K562 (cell line): ENCODE results near the gene FOXJ3. TPM values are rescaled to one million over a fixed set of nuclear protein-coding genes. Genes with fewer than 3 reads are reported as not detected.

Source experiments
- ATAC-seq: fragments of 200-7000 bp; cut with Tn5 transposase; 3 replicates; pipeline ENCODE4 v1.9.1; 2020; ENCODE audit warnings: moderate library complexity
- BruUV-seq: library from RNA; stranded (reverse); fragments of 400-500 nt; replicated peaks from 2 replicates; lab custom pipeline; 2021; lab: Mats Ljungman, UMichigan
- CTCF ChIA-PET: fragments of 300-600 bp; formaldehyde crosslinking; extraction: SDS; loops from one replicate; lab custom pipeline; 2021; ENCODE audit warnings: low intra/inter-chr PET ratio; lab: Yijun Ruan, JAX
- POLR2A ChIA-PET: fragments of 300-600, 350-650 bp; sonication (Branson Sonifier 250); formaldehyde crosslinking; extraction: SDS; loops from one replicate; lab custom pipeline; 2021; ENCODE audit warnings: antibody characterized with exemption, inconsistent platforms; lab: Yijun Ruan, JAX
- DNase-seq, 4 experiments: peaks; one replicate each; pipeline versions ENCODE4 v3.0.0 to v3.0.0-alpha.2; 2011 to 2018; ENCODE audit warnings: low spot score in 3 of 4, mixed read lengths in 3 of 4; ENCODE audit errors: extremely low read depth in 1 of 4
- FAIRE-seq: peaks from 2 replicates; lab custom pipeline; 2011; peaks lifted over from hg19 to GRCh38; lab: Jason Lieb, UNC
- H2AFZ ChIP-seq: 2 replicates; pipeline ENCODE4 v1.6.0; 2011; ENCODE audit warnings: low read depth, low read length, control low read depth, inconsistent platforms
- H3K27ac ChIP-seq: fragments of 200-600 bp; 3 replicates; pipeline ENCODE4 v1.8.0; 2011; ENCODE audit warnings: low read depth, mild to moderate bottlenecking, control low read depth, inconsistent platforms, low read length, moderate library complexity, mixed read lengths; ENCODE audit errors: extremely low read depth
- H3K27me3 ChIP-seq, 2 experiments: fragments of 300-600 bp in 1 of 2; 2 replicates in 1 of 2; 3 replicates in 1 of 2; pipeline versions ENCODE4 v1.6.0 to v1.8.0; 2011; ENCODE audit warnings: inconsistent platforms in 2 of 2, low read length in 2 of 2, mild to moderate bottlenecking in 1 of 2, mixed read lengths in 1 of 2, moderate library complexity in 1 of 2; ENCODE audit not compliant: control insufficient read depth in 2 of 2, insufficient read depth in 2 of 2
- H3K36me3 ChIP-seq: fragments of 300-600 bp; 3 replicates; pipeline ENCODE4 v1.8.0; 2011; ENCODE audit warnings: mild to moderate bottlenecking, low read length, inconsistent platforms; ENCODE audit not compliant: control insufficient read depth, insufficient read depth
- H3K4me1 ChIP-seq, 2 experiments: fragments of 200-600 bp in 1 of 2; replicated peaks in 1 of 2; 2 replicates in 1 of 2; 3 replicates in 1 of 2; pipeline versions ENCODE4 v1.5.1 to v1.8.0; 2011; ENCODE audit warnings: inconsistent platforms in 2 of 2, low read length in 2 of 2, mild to moderate bottlenecking in 1 of 2, mixed read lengths in 1 of 2, moderate library complexity in 1 of 2; ENCODE audit not compliant: control insufficient read depth in 2 of 2, insufficient read depth in 2 of 2
- H3K4me2 ChIP-seq: 2 replicates; pipeline ENCODE4 v1.6.1; 2011; ENCODE audit warnings: low read length, control low read depth, inconsistent platforms, mixed read lengths; ENCODE audit not compliant: insufficient read depth
- H3K4me3 ChIP-seq: fragments of 200-600 bp; sonication (generic), shearing (Covaris generic); 2 replicates; pipeline ENCODE4 v1.5.1; 2016; ENCODE audit warnings: control low read depth, inconsistent platforms
- H3K79me2 ChIP-seq: fragments of 200-600 bp; 3 replicates; pipeline ENCODE4 v1.8.0; 2011; ENCODE audit warnings: low read length, inconsistent platforms; ENCODE audit not compliant: control insufficient read depth, insufficient read depth
- H3K9ac ChIP-seq, 2 experiments: 2 replicates each; pipeline versions ENCODE4 v1.6.0 to v1.6.1; 2011; ENCODE audit warnings: low read depth in 2 of 2, low read length in 2 of 2, control low read depth in 1 of 2, inconsistent platforms in 1 of 2, mild to moderate bottlenecking in 1 of 2, mixed read lengths in 1 of 2; ENCODE audit not compliant: insufficient read depth in 1 of 2
- H3K9me1 ChIP-seq: one replicate; pipeline ENCODE4 v1.6.0; 2011; ENCODE audit warnings: inconsistent platforms, mild to moderate bottlenecking, low read length, moderate library complexity; ENCODE audit not compliant: control insufficient read depth, insufficient read depth
- H3K9me3 ChIP-seq: replicated peaks from 2 replicates; pipeline ENCODE4 v1.5.1; 2011; ENCODE audit warnings: low read depth, low read length, inconsistent platforms; ENCODE audit not compliant: control insufficient read depth, insufficient read depth
- H4K20me1 ChIP-seq: replicated peaks from 2 replicates; pipeline ENCODE4 v1.6.1; 2011; ENCODE audit warnings: low read length, inconsistent platforms, mixed read lengths; ENCODE audit not compliant: control insufficient read depth, insufficient read depth
- ATF7 ChIP-seq: fragments of 450-650 bp; IDR thresholded peaks from 2 replicates; pipeline ENCODE4 v1.7.1; 2014; ENCODE audit warnings: mild to moderate bottlenecking, moderate library complexity
- BDP1 ChIP-seq: IDR thresholded peaks from 3 replicates; pipeline ENCODE4 v1.6.1; 2011; ENCODE audit not compliant: insufficient read length, insufficient read depth
- CCAR2 ChIP-seq: fragments of 200-400 bp; formaldehyde crosslinking; IDR thresholded peaks from 2 replicates; pipeline ENCODE4 v1.6.1; 2017; ENCODE audit warnings: mild to moderate bottlenecking, low read depth, low read length
- EHMT2 ChIP-seq: fragments of 450-650 bp; IDR thresholded peaks from 2 replicates; pipeline ENCODE4 v1.6.1; 2018; ENCODE audit warnings: antibody characterized with exemption
- LEF1 ChIP-seq: fragments of 450-650 bp; IDR thresholded peaks from 2 replicates; pipeline ENCODE4 v1.6.1; 2016; ENCODE audit warnings: mild to moderate bottlenecking
- MCM7 ChIP-seq, 2 experiments: fragments of 450-650 bp; IDR thresholded peaks; 2 replicates each; pipeline ENCODE4 v1.6.1; 2016 to 2018
- NEUROD1 ChIP-seq: fragments of 150-350 bp; IDR thresholded peaks from 2 replicates; pipeline ENCODE4 v1.6.1; 2014; ENCODE audit warnings: borderline replicate concordance, low read length, low read depth; ENCODE audit not compliant: partially characterized antibody
- SAP30 ChIP-seq: fragments of 200-600 bp; sonication (generic); IDR thresholded peaks from 2 replicates; pipeline ENCODE4 v1.6.1; 2012; ENCODE audit warnings: borderline replicate concordance, low read depth, mild to moderate bottlenecking, moderate library complexity, low read length, control low read depth, inconsistent platforms; ENCODE audit not compliant: insufficient read depth, poor library complexity, severe bottlenecking
- SLC30A9 ChIP-seq: fragments of 250-450 bp; sonication (Bioruptor Pico); IDR thresholded peaks from 2 replicates; pipeline ENCODE4 v1.8.0; 2022; ENCODE audit warnings: mild to moderate bottlenecking, moderate library complexity
- SUPT5H ChIP-seq: fragments of 450-650 bp; IDR thresholded peaks from 2 replicates; pipeline ENCODE4 v1.6.1; 2016
- TEAD4 ChIP-seq, 2 experiments: sonication (generic) in 1 of 2; formaldehyde crosslinking in 1 of 2; IDR thresholded peaks; 2 replicates each; pipeline versions ENCODE4 v1.6.1 to v1.8.0; 2012 to 2022; ENCODE audit warnings: borderline replicate concordance in 1 of 2, inconsistent platforms in 1 of 2, low read length in 1 of 2, mild to moderate bottlenecking in 1 of 2, missing genetic modification reagents in 1 of 2
- U2AF2 ChIP-seq: fragments of 200-400 bp; formaldehyde crosslinking; optimal IDR thresholded peaks from 2 replicates; pipeline ENCODE3; 2017; ENCODE audit warnings: low read depth, mild to moderate bottlenecking, low read length
- ZNF263 ChIP-seq: sonication (generic); formaldehyde crosslinking; IDR thresholded peaks from 2 replicates; pipeline ENCODE4 v1.8.0; 2022; ENCODE audit warnings: mild to moderate bottlenecking, missing genetic modification reagents, borderline replicate concordance
- ZNF431 ChIP-seq: sonication (generic); formaldehyde crosslinking; IDR thresholded peaks from 2 replicates; pipeline ENCODE4 v1.8.0; 2022; ENCODE audit warnings: mild to moderate bottlenecking, missing genetic modification reagents
- ZZZ3 ChIP-seq: fragments of 450-650 bp; IDR thresholded peaks from 2 replicates; pipeline ENCODE4 v1.6.1; 2016; ENCODE audit warnings: antibody characterized with exemption, mild to moderate bottlenecking, moderate library complexity
- WGBS: fragments of 100-300 bp; shearing (Covaris generic); methylation state at CpG from one replicate; pipeline ENCODE4 v1.1.6; 2016; ENCODE audit warnings: low coverage, mixed read lengths; ENCODE audit not compliant: insufficient coverage; ENCODE audit errors: missing lambda C conversion rate; 5-methylcytosine and 5-hydroxymethylcytosine counted together
- in situ Hi-C: fragments of 300-500 bp; cut with MboI; formaldehyde crosslinking; loops from 4 replicates; pipeline ENCODE4 v1.15.0; 2018; ENCODE audit warnings: inconsistent platforms, mixed read lengths
- intact Hi-C: fragments of 100-400 bp; cut with micrococcal nuclease; formaldehyde crosslinking; loops from 2 replicates; pipeline ENCODE4 v1.14.2; 2022
- polyA plus RNA-seq, 8 experiments: library from polyadenylated mRNA; depleted of rRNA in 4 of 8; stranded (reverse) in 5 of 8; unstranded in 3 of 8; fragments of >200 nt; fragmentation: Nextera tagmentation in 2 of 8; fragmentation: Illumina TruSeq in 1 of 8; extraction: Ambion mirVana in 2 of 8; extraction: Trizol in 1 of 8; gene quantifications; 2 replicates each; pipeline versions ENCODE4 v1.2.1 to v1.2.3, GENCODE V29; 2011 to 2014; ENCODE audit warnings: inconsistent platforms in 1 of 8, missing spikeins in 1 of 8
- total RNA-seq, 7 experiments: library from RNA; depleted of rRNA in 6 of 7; stranded (reverse); fragments of >200 nt in 6 of 7; fragmentation: Illumina TruSeq in 2 of 7; extraction: Trizol in 2 of 7; gene quantifications; 2 replicates each; pipeline versions ENCODE4 v1.2.1 to v1.2.3, GENCODE V29; 2011 to 2021; ENCODE audit warnings: low replicate concordance in 1 of 7
- TF ChIP-seq, protein P1 (sequence below): fragments of 250-450 bp; sonication (Bioruptor Pico); IDR thresholded peaks from 2 replicates; pipeline ENCODE4 v1.8.0; 2022; ENCODE audit warnings: inconsistent platforms, mild to moderate bottlenecking, moderate library complexity, borderline replicate concordance
- TF ChIP-seq, protein P2 (sequence below): fragments of 450-650 bp; IDR thresholded peaks from 2 replicates; pipeline ENCODE4 v1.6.1; 2016; ENCODE audit warnings: low read depth, mild to moderate bottlenecking, moderate library complexity
- TF ChIP-seq, protein P3 (sequence below): fragments of 250-450 bp; sonication (Bioruptor Pico); IDR thresholded peaks from 2 replicates; pipeline ENCODE4 v1.4.0; 2020; ENCODE audit warnings: mild to moderate bottlenecking

Gene FOXJ3
- total and polyA plus RNA-seq, 9 of the 15 experiments (the other 6 are each of a cell fraction or from before 2014, with no cell fraction given) = 8.7 to 35.3 (median 23.4) TPM

DNA sequence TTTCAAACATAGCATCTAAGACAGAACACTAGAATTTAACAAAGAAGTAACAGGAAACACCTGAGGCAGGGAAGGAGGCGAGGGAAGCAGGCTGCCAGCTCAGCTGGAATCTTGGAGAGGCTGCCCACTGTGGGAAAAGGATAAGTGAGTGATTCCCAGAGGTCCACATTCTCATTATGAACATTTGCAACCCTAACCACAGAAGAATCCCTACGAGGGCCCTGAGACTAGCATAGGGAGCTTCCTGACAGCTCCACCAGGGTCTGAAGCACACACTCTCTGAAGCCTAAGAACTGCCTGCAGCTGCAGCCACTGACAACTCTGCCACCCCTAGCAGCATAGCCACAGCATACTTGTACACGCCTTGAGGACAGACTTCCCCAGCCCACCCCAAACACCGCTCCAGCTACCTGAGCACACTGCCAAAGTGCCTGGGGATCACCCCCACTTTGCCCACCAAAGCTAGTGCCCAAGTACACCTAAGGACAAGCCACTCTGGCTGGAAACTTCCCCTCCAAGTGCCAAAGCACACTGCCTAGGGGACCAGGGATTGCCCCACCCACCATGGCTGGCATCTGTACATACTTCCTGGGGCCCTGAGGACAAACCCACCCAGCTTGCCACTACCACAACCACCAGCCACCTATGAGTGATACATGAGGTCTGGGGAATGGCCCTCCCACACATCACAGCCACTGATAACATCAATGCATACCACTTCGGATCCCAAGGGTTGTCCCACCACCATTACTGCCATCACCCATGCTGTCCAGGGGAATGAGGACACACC lies 93.9 kb downstream of the FOXJ3 start (continued):
- TF ChIP-seq BDP1 (no peak), MCM7 (IDR thresholded peaks at IDR 0.05) (no peak), TEAD4 (IDR thresholded peaks at IDR 0.05; ENCODE audit: low read length) (no peak), TEAD4 (CRISPR knock-in tag; IDR thresholded peaks at IDR 0.05; ENCODE audit: borderline replicate concordance) (no peak)

DNA sequence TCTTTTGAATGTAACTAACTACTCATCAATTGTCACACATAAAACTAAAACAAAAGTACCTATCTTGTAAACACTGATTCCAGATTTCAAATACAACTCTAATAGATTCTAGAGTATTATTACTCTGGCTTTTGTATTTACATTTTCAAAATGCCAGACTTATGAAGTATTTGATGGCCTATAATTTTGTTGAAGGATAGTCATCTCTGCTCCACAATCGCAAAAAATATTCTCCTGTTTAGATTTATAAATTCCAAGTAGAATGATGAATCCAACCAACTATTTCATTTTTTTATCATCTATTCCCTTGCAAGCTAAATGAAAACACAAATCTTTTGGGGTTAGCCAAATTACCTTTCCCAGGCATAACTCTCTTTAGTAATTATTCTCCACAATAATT lies 95.5 kb downstream of the FOXJ3 start:
- peaks cover 17% of the 10 kb centered on the region for H3K9me3 ChIP-seq
- FAIRE-seq (no peak), DNase-seq (no peak), ATAC-seq (no peak)
- BruUV-seq = no TSS peak
- no peaks in the 10 kb centered on the region for H3K27me3 ChIP-seq
- no peak overlapping the region for H3K4me2 ChIP-seq
- no peaks in the 10 kb centered on the region; the same call in 2 of the 3 replicates for H3K36me3 ChIP-seq
- no peak overlapping the region for H3K27ac ChIP-seq
- no peak overlapping the region for H3K9ac ChIP-seq
- peaks cover 73% of the 10 kb centered on the region for H3K79me2 ChIP-seq
- H3K9me1 ChIP-seq = no peaks in the 10 kb centered on the region
- CTCF ChIA-PET = no interaction called here
- intact Hi-C loops (no loop called here), in situ Hi-C loops (no loop called here)
- POLR2A ChIA-PET = interaction anchor here (0.6 kb wide), 1 partner anchor 46 kb away, joined by 3 read pairs; no protein-coding TSS in a partner anchor
- no peaks in the 10 kb centered on the region for H3K4me1 ChIP-seq
- 100% methylated on average over 1 of the region's 1 CpG for whole genome bisulfite sequencing
- no peak overlapping the region for H2AFZ ChIP-seq
- no peak for TF ChIP-seq CCAR2
- TF ChIP-seq, protein P1, sequence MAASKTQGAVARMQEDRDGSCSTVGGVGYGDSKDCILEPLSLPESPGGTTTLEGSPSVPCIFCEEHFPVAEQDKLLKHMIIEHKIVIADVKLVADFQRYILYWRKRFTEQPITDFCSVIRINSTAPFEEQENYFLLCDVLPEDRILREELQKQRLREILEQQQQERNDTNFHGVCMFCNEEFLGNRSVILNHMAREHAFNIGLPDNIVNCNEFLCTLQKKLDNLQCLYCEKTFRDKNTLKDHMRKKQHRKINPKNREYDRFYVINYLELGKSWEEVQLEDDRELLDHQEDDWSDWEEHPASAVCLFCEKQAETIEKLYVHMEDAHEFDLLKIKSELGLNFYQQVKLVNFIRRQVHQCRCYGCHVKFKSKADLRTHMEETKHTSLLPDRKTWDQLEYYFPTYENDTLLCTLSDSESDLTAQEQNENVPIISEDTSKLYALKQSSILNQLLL (CRISPR knock-in tag) = no peak
- no peak for TF ChIP-seq ATF7
- TF ChIP-seq SLC30A9 (CRISPR knock-in tag) = no peak
- TF ChIP-seq EHMT2 = no peak
- TF ChIP-seq, protein P2, sequence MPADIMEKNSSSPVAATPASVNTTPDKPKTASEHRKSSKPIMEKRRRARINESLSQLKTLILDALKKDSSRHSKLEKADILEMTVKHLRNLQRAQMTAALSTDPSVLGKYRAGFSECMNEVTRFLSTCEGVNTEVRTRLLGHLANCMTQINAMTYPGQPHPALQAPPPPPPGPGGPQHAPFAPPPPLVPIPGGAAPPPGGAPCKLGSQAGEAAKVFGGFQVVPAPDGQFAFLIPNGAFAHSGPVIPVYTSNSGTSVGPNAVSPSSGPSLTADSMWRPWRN = no peak
- no peak for TF ChIP-seq U2AF2
- TF ChIP-seq LEF1 = no peak
- TF ChIP-seq SAP30 = no peak
- no peak for TF ChIP-seq SUPT5H
- no peak for TF ChIP-seq NEUROD1
- TF ChIP-seq ZZZ3 = no peak
- TF ChIP-seq ZNF263 (CRISPR knock-in tag) = no peak
- TF ChIP-seq ZNF431 (CRISPR knock-in tag) = no peak
- TF ChIP-seq, protein P3, sequence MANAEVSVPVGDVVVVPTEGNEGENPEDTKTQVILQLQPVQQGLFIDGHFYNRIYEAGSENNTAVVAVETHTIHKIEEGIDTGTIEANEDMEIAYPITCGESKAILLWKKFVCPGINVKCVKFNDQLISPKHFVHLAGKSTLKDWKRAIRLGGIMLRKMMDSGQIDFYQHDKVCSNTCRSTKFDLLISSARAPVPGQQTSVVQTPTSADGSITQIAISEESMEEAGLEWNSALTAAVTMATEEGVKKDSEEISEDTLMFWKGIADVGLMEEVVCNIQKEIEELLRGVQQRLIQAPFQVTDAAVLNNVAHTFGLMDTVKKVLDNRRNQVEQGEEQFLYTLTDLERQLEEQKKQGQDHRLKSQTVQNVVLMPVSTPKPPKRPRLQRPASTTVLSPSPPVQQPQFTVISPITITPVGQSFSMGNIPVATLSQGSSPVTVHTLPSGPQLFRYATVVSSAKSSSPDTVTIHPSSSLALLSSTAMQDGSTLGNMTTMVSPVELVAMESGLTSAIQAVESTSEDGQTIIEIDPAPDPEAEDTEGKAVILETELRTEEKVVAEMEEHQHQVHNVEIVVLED (CRISPR knock-in tag) = no peak
- H4K20me1 ChIP-seq = no peaks in the 10 kb centered on the region
- no peak overlapping the region for H3K4me3 ChIP-seq
